Right lobe of liver (tissue), 4 donors: ENCODE data around the gene DNAJC16.

Experiments
- CTCF ChIP-seq, 4 donors: fragments of 200-600 bp in 3 of 4; fragments of 450-650 bp in 1 of 4; IDR thresholded peaks; one replicate each; pipeline versions ENCODE4 v1.5.1 to v1.8.0; 2016 to 2022; ENCODE audit warnings: antibody characterized with exemption in 4 of 4, mild to moderate bottlenecking in 2 of 4
- POLR2A ChIP-seq: fragments of 450-650 bp; IDR thresholded peaks from one replicate; pipeline ENCODE4 v1.6.1; 2017; ENCODE audit warnings: antibody characterized with exemption, mild to moderate bottlenecking
- donor health status: DM: no; HTN: no; CAD: no.
- donor health status: DM: no; HTN: no; CAD: no.
- donor health status: DM: no; HTN: yes; CAD: no.

- TF ChIP-seq CTCF (IDR thresholded peaks at IDR 0.05) (no peak), POLR2A (no peak)
These were observed 48.1 kb downstream of the DNAJC16 start for GRCh38 chr1:15574741-15575140.
